HEK293 (cell line): ENCODE data around the gene PCP4.

Experiments used
- CTCF ChIA-PET: fragments of 350-600 bp; formaldehyde crosslinking; extraction: SDS; loops from one replicate; lab custom pipeline; 2021; ENCODE audit warnings: antibody characterized with exemption; lab: Yijun Ruan, JAX
- POLR2A ChIA-PET: fragments of 300-600 bp; formaldehyde crosslinking; extraction: SDS; loops from one replicate; lab custom pipeline; 2020; ENCODE audit warnings: antibody characterized with exemption, inconsistent platforms; lab: Yijun Ruan, JAX
- H3K27ac ChIP-seq: fragments of 200-500 bp; sonication (Bioruptor generic); 2 replicates; pipeline ENCODE4 v1.5.1; 2014; ENCODE audit warnings: low read depth, low read length, control low read depth, inconsistent platforms; ENCODE audit errors: extremely low read depth
- H3K36me3 ChIP-seq, 2 experiments: fragments of 200-500 bp in 1 of 2; sonication (Bioruptor generic) in 1 of 2; 1 replicate in 1 of 2; 2 replicates in 1 of 2; pipeline ENCODE4 v1.5.1; 2014 to 2017; ENCODE audit warnings: inconsistent platforms in 2 of 2, low read length in 2 of 2; ENCODE audit not compliant: control insufficient read depth in 2 of 2, insufficient read depth in 1 of 2
- H3K4me1 ChIP-seq: fragments of 200-500 bp; sonication (Bioruptor generic); 2 replicates; pipeline ENCODE4 v1.5.1; 2014; ENCODE audit warnings: mild to moderate bottlenecking, low read length, inconsistent platforms; ENCODE audit not compliant: control insufficient read depth, insufficient read depth
- H3K4me3 ChIP-seq: 2 replicates; pipeline ENCODE4 v1.5.1; 2011; ENCODE audit warnings: low read depth, mild to moderate bottlenecking, control low read depth, low read length, moderate library complexity
- H3K9me3 ChIP-seq: fragments of 200-500 bp; sonication (Bioruptor generic); 2 replicates; pipeline ENCODE4 v1.5.1; 2014; ENCODE audit warnings: low read depth, low read length, inconsistent platforms; ENCODE audit not compliant: control insufficient read depth, insufficient read depth
- BCL11A ChIP-seq: fragments of 450-650 bp; formaldehyde crosslinking; IDR thresholded peaks from 2 replicates; pipeline ENCODE4 v1.5.1; 2016; ENCODE audit warnings: low read depth, missing biosample characterization, missing genetic modification characterization
- IKZF3 ChIP-seq: fragments of 450-650 bp; IDR thresholded peaks from 2 replicates; pipeline ENCODE4 v1.5.0; 2018; ENCODE audit warnings: missing biosample characterization, mild to moderate bottlenecking, missing genetic modification characterization, moderate library complexity
- RBAK ChIP-seq: fragments of 450-650 bp; formaldehyde crosslinking; IDR thresholded peaks from 2 replicates; pipeline ENCODE4 v1.5.1; 2016; ENCODE audit warnings: missing biosample characterization, missing genetic modification characterization
- ZNF138 ChIP-seq: fragments of 450-650 bp; formaldehyde crosslinking; IDR thresholded peaks from 2 replicates; pipeline ENCODE4 v1.5.1; 2016; ENCODE audit warnings: missing biosample characterization, missing genetic modification characterization, borderline replicate concordance
- ZNF391 ChIP-seq: fragments of 450-650 bp; formaldehyde crosslinking; IDR thresholded peaks from 2 replicates; pipeline ENCODE4 v1.5.1; 2016; ENCODE audit warnings: low read depth, missing biosample characterization, missing genetic modification characterization, borderline replicate concordance
- ZNF433 ChIP-seq: fragments of 450-650 bp; formaldehyde crosslinking; IDR thresholded peaks from 2 replicates; pipeline ENCODE4 v1.5.1; 2016; ENCODE audit warnings: missing biosample characterization, missing genetic modification characterization, low read depth
- ZNF48 ChIP-seq: fragments of 450-650 bp; formaldehyde crosslinking; IDR thresholded peaks from 2 replicates; pipeline ENCODE4 v1.5.1; 2016; ENCODE audit warnings: missing biosample characterization, missing genetic modification characterization
- ZNF555 ChIP-seq: fragments of 450-650 bp; formaldehyde crosslinking; conservative IDR thresholded peaks from 2 replicates; pipeline ENCODE4 v1.5.1; 2017; ENCODE audit warnings: missing biosample characterization, mild to moderate bottlenecking, missing genetic modification characterization, inconsistent platforms
- ZSCAN23 ChIP-seq: fragments of 450-650 bp; formaldehyde crosslinking; IDR thresholded peaks from 2 replicates; pipeline ENCODE4 v1.5.1; 2016; ENCODE audit warnings: missing biosample characterization, missing genetic modification characterization
- TF ChIP-seq, protein P1 (sequence below): fragments of 450-650 bp; formaldehyde crosslinking; IDR thresholded peaks from 2 replicates; pipeline ENCODE4 v1.5.1; 2016; ENCODE audit warnings: missing biosample characterization, missing genetic modification characterization
- TF ChIP-seq, protein P2 (sequence below): fragments of 450-650 bp; formaldehyde crosslinking; IDR thresholded peaks from 2 replicates; pipeline ENCODE4 v1.5.1; 2016; ENCODE audit warnings: missing biosample characterization, missing genetic modification characterization, low read depth
- TF ChIP-seq, protein P3 (sequence below): fragments of 450-650 bp; IDR thresholded peaks from 2 replicates; pipeline ENCODE4 v1.5.1; 2018; ENCODE audit warnings: missing biosample characterization, mild to moderate bottlenecking, missing genetic modification characterization
- TF ChIP-seq, protein P4 (sequence below): fragments of 450-650 bp; formaldehyde crosslinking; IDR thresholded peaks from 2 replicates; pipeline ENCODE4 v1.5.1; 2016; ENCODE audit warnings: missing biosample characterization, missing genetic modification characterization, borderline replicate concordance
- TF ChIP-seq, protein P5 (sequence below): fragments of 450-650 bp; formaldehyde crosslinking; IDR thresholded peaks from 2 replicates; pipeline ENCODE4 v1.5.1; 2017; ENCODE audit warnings: missing biosample characterization, missing genetic modification characterization
- TF ChIP-seq, protein P6 (sequence below): fragments of 450-650 bp; formaldehyde crosslinking; conservative IDR thresholded peaks from 2 replicates; pipeline ENCODE4 v1.5.1; 2016; ENCODE audit warnings: low read depth, missing biosample characterization, missing genetic modification characterization

The PCP4 gene

DNA sequence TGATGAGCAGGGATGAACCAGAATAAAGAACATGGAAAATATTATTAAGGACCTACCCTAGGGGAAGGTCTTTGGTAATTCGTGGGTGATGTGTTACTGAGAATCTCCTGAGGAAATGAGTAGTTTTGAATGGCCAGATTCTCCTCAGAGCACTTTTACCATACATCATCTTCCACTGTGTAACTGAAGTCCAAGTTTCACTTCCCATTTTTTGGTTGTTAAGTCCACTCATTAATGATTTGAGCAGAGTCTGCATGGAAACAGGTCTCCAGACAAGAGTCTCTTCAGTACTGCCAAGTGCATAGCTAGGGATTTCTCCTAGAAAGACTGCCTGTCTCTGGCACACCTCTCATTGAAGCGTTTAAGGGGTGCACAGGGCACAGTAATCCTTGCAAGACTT, 48.7 kb upstream of the PCP4 start:
- H3K4me1 ChIP-seq, result no peaks in the 10 kb centered on the region
- ChIA-PET CTCF (interaction anchor here (0.6 kb wide), 1 partner anchor 9 kb away, joined by 3 read pairs; no protein-coding TSS in a partner anchor), POLR2A (no interaction called here)
- TF ChIP-seq RBAK, result no peak
- no peak for TF ChIP-seq BCL11A (tag by site-specific recombination)
- TF ChIP-seq ZNF433 (tag by site-specific recombination), result no peak
- TF ChIP-seq, protein P1, sequence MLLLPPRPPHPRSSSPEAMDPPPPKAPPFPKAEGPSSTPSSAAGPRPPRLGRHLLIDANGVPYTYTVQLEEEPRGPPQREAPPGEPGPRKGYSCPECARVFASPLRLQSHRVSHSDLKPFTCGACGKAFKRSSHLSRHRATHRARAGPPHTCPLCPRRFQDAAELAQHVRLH (tag by site-specific recombination), result no peak
- TF ChIP-seq ZNF555 (tag by site-specific recombination), result no peak
- H3K27ac ChIP-seq, result no peak overlapping the region
- no peaks in the 10 kb centered on the region; the same call in 1 of the 2 replicates for H3K9me3 ChIP-seq
- H3K4me3 ChIP-seq, result no peak overlapping the region
- H3K36me3 ChIP-seq, result no peaks in the 10 kb centered on the region

DNA sequence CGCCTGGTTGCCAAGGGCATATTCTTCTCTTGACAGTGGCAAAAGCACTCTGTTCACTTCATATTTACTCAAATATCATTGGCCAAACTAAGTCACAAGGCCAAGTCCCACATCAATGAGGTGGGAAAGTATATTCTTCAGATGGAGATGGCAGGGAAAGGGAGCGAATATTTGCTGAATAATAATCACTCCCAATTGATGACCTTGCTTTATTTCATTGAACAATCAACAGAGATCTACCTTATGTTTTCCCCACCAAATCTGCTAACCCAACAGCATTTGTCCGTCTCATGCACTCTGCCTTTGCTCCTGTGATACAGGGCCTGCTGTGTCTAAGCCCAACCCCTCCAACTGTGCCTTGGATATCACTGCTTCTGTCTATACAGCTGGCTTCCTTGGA, 45.2 kb upstream of the PCP4 start:
- H3K4me1 ChIP-seq, result no peaks in the 10 kb centered on the region
- TF ChIP-seq ZNF138 (no peak), IKZF3 (tag by site-specific recombination) (no peak)
- TF ChIP-seq, protein P2, sequence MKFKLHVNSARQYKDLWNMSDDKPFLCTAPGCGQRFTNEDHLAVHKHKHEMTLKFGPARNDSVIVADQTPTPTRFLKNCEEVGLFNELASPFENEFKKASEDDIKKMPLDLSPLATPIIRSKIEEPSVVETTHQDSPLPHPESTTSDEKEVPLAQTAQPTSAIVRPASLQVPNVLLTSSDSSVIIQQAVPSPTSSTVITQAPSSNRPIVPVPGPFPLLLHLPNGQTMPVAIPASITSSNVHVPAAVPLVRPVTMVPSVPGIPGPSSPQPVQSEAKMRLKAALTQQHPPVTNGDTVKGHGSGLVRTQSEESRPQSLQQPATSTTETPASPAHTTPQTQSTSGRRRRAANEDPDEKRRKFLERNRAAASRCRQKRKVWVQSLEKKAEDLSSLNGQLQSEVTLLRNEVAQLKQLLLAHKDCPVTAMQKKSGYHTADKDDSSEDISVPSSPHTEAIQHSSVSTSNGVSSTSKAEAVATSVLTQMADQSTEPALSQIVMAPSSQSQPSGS, result no peak
- TF ChIP-seq, protein P3, sequence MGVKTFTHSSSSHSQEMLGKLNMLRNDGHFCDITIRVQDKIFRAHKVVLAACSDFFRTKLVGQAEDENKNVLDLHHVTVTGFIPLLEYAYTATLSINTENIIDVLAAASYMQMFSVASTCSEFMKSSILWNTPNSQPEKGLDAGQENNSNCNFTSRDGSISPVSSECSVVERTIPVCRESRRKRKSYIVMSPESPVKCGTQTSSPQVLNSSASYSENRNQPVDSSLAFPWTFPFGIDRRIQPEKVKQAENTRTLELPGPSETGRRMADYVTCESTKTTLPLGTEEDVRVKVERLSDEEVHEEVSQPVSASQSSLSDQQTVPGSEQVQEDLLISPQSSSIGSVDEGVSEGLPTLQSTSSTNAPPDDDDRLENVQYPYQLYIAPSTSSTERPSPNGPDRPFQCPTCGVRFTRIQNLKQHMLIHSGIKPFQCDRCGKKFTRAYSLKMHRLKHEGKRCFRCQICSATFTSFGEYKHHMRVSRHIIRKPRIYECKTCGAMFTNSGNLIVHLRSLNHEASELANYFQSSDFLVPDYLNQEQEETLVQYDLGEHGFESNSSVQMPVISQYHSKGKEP (tag by site-specific recombination), result no peak
- TF ChIP-seq, protein P4, sequence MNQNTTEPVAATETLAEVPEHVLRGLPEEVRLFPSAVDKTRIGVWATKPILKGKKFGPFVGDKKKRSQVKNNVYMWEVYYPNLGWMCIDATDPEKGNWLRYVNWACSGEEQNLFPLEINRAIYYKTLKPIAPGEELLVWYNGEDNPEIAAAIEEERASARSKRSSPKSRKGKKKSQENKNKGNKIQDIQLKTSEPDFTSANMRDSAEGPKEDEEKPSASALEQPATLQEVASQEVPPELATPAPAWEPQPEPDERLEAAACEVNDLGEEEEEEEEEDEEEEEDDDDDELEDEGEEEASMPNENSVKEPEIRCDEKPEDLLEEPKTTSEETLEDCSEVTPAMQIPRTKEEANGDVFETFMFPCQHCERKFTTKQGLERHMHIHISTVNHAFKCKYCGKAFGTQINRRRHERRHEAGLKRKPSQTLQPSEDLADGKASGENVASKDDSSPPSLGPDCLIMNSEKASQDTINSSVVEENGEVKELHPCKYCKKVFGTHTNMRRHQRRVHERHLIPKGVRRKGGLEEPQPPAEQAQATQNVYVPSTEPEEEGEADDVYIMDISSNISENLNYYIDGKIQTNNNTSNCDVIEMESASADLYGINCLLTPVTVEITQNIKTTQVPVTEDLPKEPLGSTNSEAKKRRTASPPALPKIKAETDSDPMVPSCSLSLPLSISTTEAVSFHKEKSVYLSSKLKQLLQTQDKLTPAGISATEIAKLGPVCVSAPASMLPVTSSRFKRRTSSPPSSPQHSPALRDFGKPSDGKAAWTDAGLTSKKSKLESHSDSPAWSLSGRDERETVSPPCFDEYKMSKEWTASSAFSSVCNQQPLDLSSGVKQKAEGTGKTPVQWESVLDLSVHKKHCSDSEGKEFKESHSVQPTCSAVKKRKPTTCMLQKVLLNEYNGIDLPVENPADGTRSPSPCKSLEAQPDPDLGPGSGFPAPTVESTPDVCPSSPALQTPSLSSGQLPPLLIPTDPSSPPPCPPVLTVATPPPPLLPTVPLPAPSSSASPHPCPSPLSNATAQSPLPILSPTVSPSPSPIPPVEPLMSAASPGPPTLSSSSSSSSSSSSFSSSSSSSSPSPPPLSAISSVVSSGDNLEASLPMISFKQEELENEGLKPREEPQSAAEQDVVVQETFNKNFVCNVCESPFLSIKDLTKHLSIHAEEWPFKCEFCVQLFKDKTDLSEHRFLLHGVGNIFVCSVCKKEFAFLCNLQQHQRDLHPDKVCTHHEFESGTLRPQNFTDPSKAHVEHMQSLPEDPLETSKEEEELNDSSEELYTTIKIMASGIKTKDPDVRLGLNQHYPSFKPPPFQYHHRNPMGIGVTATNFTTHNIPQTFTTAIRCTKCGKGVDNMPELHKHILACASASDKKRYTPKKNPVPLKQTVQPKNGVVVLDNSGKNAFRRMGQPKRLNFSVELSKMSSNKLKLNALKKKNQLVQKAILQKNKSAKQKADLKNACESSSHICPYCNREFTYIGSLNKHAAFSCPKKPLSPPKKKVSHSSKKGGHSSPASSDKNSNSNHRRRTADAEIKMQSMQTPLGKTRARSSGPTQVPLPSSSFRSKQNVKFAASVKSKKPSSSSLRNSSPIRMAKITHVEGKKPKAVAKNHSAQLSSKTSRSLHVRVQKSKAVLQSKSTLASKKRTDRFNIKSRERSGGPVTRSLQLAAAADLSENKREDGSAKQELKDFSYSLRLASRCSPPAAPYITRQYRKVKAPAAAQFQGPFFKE (tag by site-specific recombination), result no peak
- no peak overlapping the region for H3K27ac ChIP-seq
- ChIA-PET CTCF (no interaction called here), POLR2A (no interaction called here)
- no peak overlapping the region for H3K4me3 ChIP-seq
- H3K36me3 ChIP-seq, result no peaks in the 10 kb centered on the region
- no peaks in the 10 kb centered on the region for H3K9me3 ChIP-seq

DNA sequence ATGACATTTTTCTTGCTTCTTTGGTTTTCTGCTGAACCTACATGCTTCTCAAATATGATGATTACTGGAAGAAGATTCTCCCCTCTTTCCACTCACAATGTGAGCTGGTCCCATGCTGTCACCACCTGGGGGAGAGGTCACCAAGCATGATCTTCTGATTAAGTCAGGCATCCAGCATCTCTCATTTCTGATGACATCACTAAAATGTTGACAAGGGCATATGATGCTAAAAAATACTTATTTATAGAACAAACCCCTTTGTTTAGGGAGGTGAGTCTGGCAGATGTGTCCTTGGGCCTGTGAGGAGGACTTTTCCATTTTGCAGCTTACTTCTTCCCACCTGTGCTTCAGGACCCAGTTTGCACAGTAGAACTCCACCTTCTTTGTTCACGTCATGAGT, 42.0 kb upstream of the PCP4 start:
- Histone ChIP-seq H3K4me1 (no peaks in the 10 kb centered on the region), H3K4me3 (no peak overlapping the region), H3K36me3 (no peaks in the 10 kb centered on the region), H3K27ac (no peak overlapping the region), H3K9me3 (no peaks in the 10 kb centered on the region)
- POLR2A ChIA-PET, result no interaction called here
- CTCF ChIA-PET, result no interaction called here
- TF ChIP-seq ZNF391 (tag by site-specific recombination) (no peak), ZNF48 (tag by site-specific recombination) (no peak), ZSCAN23 (tag by site-specific recombination) (no peak)
- TF ChIP-seq, protein P5, sequence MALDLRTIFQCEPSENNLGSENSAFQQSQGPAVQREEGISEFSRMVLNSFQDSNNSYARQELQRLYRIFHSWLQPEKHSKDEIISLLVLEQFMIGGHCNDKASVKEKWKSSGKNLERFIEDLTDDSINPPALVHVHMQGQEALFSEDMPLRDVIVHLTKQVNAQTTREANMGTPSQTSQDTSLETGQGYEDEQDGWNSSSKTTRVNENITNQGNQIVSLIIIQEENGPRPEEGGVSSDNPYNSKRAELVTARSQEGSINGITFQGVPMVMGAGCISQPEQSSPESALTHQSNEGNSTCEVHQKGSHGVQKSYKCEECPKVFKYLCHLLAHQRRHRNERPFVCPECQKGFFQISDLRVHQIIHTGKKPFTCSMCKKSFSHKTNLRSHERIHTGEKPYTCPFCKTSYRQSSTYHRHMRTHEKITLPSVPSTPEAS (tag by site-specific recombination), result no peak
- TF ChIP-seq, protein P6, sequence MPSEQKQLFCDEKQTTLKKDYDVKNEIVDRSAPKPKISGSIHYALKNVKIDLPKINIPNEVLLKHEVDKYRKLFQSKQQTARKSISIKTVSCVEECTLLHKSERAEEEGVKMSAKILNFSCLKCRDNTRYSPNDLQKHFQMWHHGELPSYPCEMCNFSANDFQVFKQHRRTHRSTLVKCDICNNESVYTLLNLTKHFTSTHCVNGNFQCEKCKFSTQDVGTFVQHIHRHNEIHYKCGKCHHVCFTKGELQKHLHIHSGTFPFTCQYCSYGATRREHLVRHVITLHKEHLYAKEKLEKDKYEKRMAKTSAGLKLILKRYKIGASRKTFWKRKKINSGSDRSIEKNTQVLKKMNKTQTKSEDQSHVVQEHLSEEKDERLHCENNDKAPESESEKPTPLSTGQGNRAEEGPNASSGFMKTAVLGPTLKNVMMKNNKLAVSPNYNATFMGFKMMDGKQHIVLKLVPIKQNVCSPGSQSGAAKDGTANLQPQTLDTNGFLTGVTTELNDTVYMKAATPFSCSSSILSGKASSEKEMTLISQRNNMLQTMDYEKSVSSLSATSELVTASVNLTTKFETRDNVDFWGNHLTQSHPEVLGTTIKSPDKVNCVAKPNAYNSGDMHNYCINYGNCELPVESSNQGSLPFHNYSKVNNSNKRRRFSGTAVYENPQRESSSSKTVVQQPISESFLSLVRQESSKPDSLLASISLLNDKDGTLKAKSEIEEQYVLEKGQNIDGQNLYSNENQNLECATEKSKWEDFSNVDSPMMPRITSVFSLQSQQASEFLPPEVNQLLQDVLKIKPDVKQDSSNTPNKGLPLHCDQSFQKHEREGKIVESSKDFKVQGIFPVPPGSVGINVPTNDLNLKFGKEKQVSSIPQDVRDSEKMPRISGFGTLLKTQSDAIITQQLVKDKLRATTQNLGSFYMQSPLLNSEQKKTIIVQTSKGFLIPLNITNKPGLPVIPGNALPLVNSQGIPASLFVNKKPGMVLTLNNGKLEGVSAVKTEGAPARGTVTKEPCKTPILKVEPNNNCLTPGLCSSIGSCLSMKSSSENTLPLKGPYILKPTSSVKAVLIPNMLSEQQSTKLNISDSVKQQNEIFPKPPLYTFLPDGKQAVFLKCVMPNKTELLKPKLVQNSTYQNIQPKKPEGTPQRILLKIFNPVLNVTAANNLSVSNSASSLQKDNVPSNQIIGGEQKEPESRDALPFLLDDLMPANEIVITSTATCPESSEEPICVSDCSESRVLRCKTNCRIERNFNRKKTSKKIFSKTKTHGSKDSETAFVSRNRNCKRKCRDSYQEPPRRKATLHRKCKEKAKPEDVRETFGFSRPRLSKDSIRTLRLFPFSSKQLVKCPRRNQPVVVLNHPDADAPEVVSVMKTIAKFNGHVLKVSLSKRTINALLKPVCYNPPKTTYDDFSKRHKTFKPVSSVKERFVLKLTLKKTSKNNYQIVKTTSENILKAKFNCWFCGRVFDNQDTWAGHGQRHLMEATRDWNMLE, result no peak
